IMR-90 (cell line): ENCODE data around the gene KLHL7. TPM values are rescaled to one million over a fixed set of nuclear protein-coding genes. Genes with fewer than 3 reads are reported as not detected.

Source experiments
- ATAC-seq: fragments of 200-7000 bp; cut with Tn5 transposase; 2 replicates; pipeline ENCODE4 v1.9.1; 2020; ENCODE audit warnings: low read depth, mild to moderate bottlenecking, moderate library complexity
- BruUV-seq: library from RNA; stranded (reverse); fragments of 400-500 nt; replicated peaks from 2 replicates; lab custom pipeline; 2021; lab: Mats Ljungman, UMichigan
- CTCF ChIA-PET: fragments of 300-600 bp; formaldehyde crosslinking; extraction: SDS; loops from one replicate; lab custom pipeline; 2021; ENCODE audit warnings: antibody characterized with exemption; lab: Yijun Ruan, JAX
- POLR2A ChIA-PET: fragments of 300-600 bp; sonication (Branson Sonifier 250); formaldehyde crosslinking; loops from one replicate; lab custom pipeline; 2022; ENCODE audit warnings: antibody characterized with exemption; ENCODE audit not compliant: unreplicated experiment; lab: Charles Lee
- DNase-seq: peaks from one replicate; pipeline ENCODE4 v3.0.0; 2013
- H2AFZ ChIP-seq: replicated peaks from 2 replicates; pipeline ENCODE3; 2013; ENCODE audit warnings: low read length, mild to moderate bottlenecking; ENCODE audit not compliant: poor library complexity
- H2AK5ac ChIP-seq: 2 replicates; pipeline ENCODE4 v1.6.1; 2013; ENCODE audit warnings: low read depth, low read length, inconsistent platforms
- H2AK9ac ChIP-seq: replicated peaks from 2 replicates; pipeline ENCODE3; 2013; ENCODE audit warnings: mild to moderate bottlenecking, low read depth, low read length, moderate library complexity; ENCODE audit not compliant: poor library complexity
- H2BK120ac ChIP-seq: 2 replicates; pipeline ENCODE4 v1.6.1; 2013; ENCODE audit warnings: low read depth, low read length, inconsistent platforms
- H2BK15ac ChIP-seq: 3 replicates; pipeline ENCODE4 v1.6.1; 2013; ENCODE audit warnings: low read depth, low read length, inconsistent platforms
- H2BK20ac ChIP-seq: 2 replicates; pipeline ENCODE4 v1.6.1; 2013; ENCODE audit warnings: low read depth, mild to moderate bottlenecking, inconsistent platforms, low read length, moderate library complexity
- H2BK5ac ChIP-seq: 2 replicates; pipeline ENCODE4 v1.6.1; 2013; ENCODE audit warnings: mild to moderate bottlenecking, low read depth, low read length, inconsistent platforms; ENCODE audit not compliant: poor library complexity, severe bottlenecking
- H3K14ac ChIP-seq: replicated peaks from 2 replicates; pipeline ENCODE4 v1.6.1; 2013; ENCODE audit warnings: low read depth, low read length, inconsistent platforms
- H3K18ac ChIP-seq: 2 replicates; pipeline ENCODE4 v1.6.1; 2013; ENCODE audit warnings: low read depth, low read length, control low read depth
- H3K23ac ChIP-seq: 2 replicates; pipeline ENCODE4 v1.6.1; 2013; ENCODE audit warnings: low read depth, low read length, inconsistent platforms
- H3K27ac ChIP-seq: 2 replicates; pipeline ENCODE4 v1.5.1; 2013; ENCODE audit warnings: mild to moderate bottlenecking, control low read depth, low read length; ENCODE audit not compliant: insufficient read depth
- H3K27me3 ChIP-seq: 2 replicates; pipeline ENCODE4 v1.6.1; 2013; ENCODE audit warnings: low read length; ENCODE audit not compliant: control insufficient read depth, insufficient read depth
- H3K36me3 ChIP-seq: 2 replicates; pipeline ENCODE4 v1.6.1; 2013; ENCODE audit warnings: low read length, mixed read lengths; ENCODE audit not compliant: control insufficient read depth, insufficient read depth
- H3K4ac ChIP-seq: 2 replicates; pipeline ENCODE4 v1.6.1; 2013; ENCODE audit warnings: low read depth, low read length, inconsistent platforms
- H3K4me1 ChIP-seq: 2 replicates; pipeline ENCODE4 v1.6.1; 2013; ENCODE audit warnings: low read length, mixed read lengths; ENCODE audit not compliant: control insufficient read depth, insufficient read depth
- H3K4me2 ChIP-seq: 2 replicates; pipeline ENCODE4 v1.6.1; 2013; ENCODE audit warnings: low read depth, mild to moderate bottlenecking, control low read depth, low read length, moderate library complexity
- H3K4me3 ChIP-seq: 2 replicates; pipeline ENCODE4 v1.5.1; 2013; ENCODE audit warnings: low read depth, mild to moderate bottlenecking, control low read depth, low read length, moderate library complexity; ENCODE audit not compliant: insufficient read depth
- H3K56ac ChIP-seq: 2 replicates; pipeline ENCODE4 v1.6.1; 2013; ENCODE audit warnings: low read length, inconsistent platforms; ENCODE audit not compliant: insufficient read depth; ENCODE audit errors: extremely low read depth
- H3K79me1 ChIP-seq, 2 experiments: 2 replicates each; pipeline ENCODE4 v1.6.1; 2013; ENCODE audit warnings: low read length in 2 of 2, inconsistent platforms in 1 of 2, low read depth in 1 of 2
- H3K9ac ChIP-seq: 2 replicates; pipeline ENCODE4 v1.6.1; 2013; ENCODE audit warnings: low read depth, low read length, control low read depth
- H3K9me1 ChIP-seq: 2 replicates; pipeline ENCODE4 v1.6.1; 2013; ENCODE audit warnings: low read length, inconsistent platforms; ENCODE audit not compliant: insufficient read depth
- H3K9me3 ChIP-seq: 2 replicates; pipeline ENCODE4 v1.6.1; 2013; ENCODE audit warnings: low read length; ENCODE audit not compliant: control insufficient read depth, insufficient read depth
- H4K20me1 ChIP-seq: 2 replicates; pipeline ENCODE4 v1.6.1; 2013; ENCODE audit warnings: low read length, inconsistent platforms; ENCODE audit not compliant: insufficient read depth
- H4K5ac ChIP-seq: 2 replicates; pipeline ENCODE4 v1.6.1; 2013; ENCODE audit warnings: mild to moderate bottlenecking, low read depth, low read length, control low read depth
- H4K8ac ChIP-seq, 2 experiments: 2 replicates each; pipeline ENCODE4 v1.6.1; 2013; ENCODE audit warnings: low read depth in 2 of 2, low read length in 2 of 2, control low read depth in 1 of 2, inconsistent platforms in 1 of 2
- H4K91ac ChIP-seq: 2 replicates; pipeline ENCODE4 v1.6.1; 2013; ENCODE audit warnings: low read depth, low read length, inconsistent platforms; ENCODE audit not compliant: insufficient read depth
- ELK1 ChIP-seq: fragments of 150-350 bp; IDR thresholded peaks from 2 replicates; pipeline ENCODE4 v1.6.1; 2016; ENCODE audit warnings: low read depth, mild to moderate bottlenecking, low read length, moderate library complexity, borderline replicate concordance
- MXI1 ChIP-seq: IDR thresholded peaks from 2 replicates; pipeline ENCODE4 v1.6.1; 2012; ENCODE audit warnings: low read depth, mild to moderate bottlenecking, low read length, moderate library complexity, borderline replicate concordance
- RAD21 ChIP-seq: IDR thresholded peaks from 2 replicates; pipeline ENCODE4 v1.6.1; 2012; ENCODE audit warnings: low read length, improper control_type of control experiment
- WGBS, 2 experiments: methylation state at CpG; one replicate each; pipeline versions ENCODE4 v1.1.5 to v1.1.7; 2013; ENCODE audit warnings: missing lambda C conversion rate in 2 of 2; ENCODE audit not compliant: insufficient read length in 1 of 2; ENCODE audit errors: extremely low coverage in 2 of 2; 5-methylcytosine and 5-hydroxymethylcytosine counted together
- dilution Hi-C: fragments of 300-500 bp; cut with HindIII; formaldehyde crosslinking; loops from one replicate; pipeline ENCODE4 v1.14.3; 2018; ENCODE audit warnings: low sequenced_read_pairs; ENCODE audit not compliant: unreplicated experiment
- in situ Hi-C: fragments of 300-500 bp; cut with MboI; formaldehyde crosslinking; loops from 3 replicates; pipeline ENCODE4 v1.14.3; 2019; ENCODE audit warnings: low sequenced_read_pairs, inconsistent platforms, mixed read lengths
- intact Hi-C: fragments of 100-400 bp; cut with micrococcal nuclease; formaldehyde crosslinking; loops from 2 replicates; pipeline ENCODE4 v1.10.0; 2022
- polyA plus RNA-seq, 3 experiments: library from polyadenylated mRNA; depleted of rRNA; stranded (reverse); fragments of >200 nt; gene quantifications; 2 replicates each; pipeline ENCODE4 v1.2.3, GENCODE V29; 2012; ENCODE audit warnings: low replicate concordance in 1 of 3
- total RNA-seq: library from RNA; depleted of rRNA; stranded (reverse); fragments of >200 nt; gene quantifications from 2 replicates; pipeline ENCODE4 v1.2.3, GENCODE V29; 2012
- TF ChIP-seq, protein P1 (sequence below): fragments of 150-350 bp; IDR thresholded peaks from 2 replicates; pipeline ENCODE4 v1.6.1; 2017; ENCODE audit warnings: mild to moderate bottlenecking, antibody characterized with exemption, low read length, low read depth

Gene KLHL7
- total and polyA plus RNA-seq, 2 of the 4 experiments (the other 2 are of a cell fraction): 24.6 to 29.2 TPM

GRCh38 chr7:23100697-23101096 lies 4.9 kb upstream of the KLHL7 start:
- Histone ChIP-seq H3K27me3 (no peaks in the 10 kb centered on the region), H2AK5ac (no peak overlapping the region), H3K36me3 (no peaks in the 10 kb centered on the region), H2AFZ (no peak overlapping the region), H4K20me1 (no peaks in the 10 kb centered on the region; the same call in 1 of the 2 replicates), H3K4me1 (no peaks in the 10 kb centered on the region), H3K18ac (no peak overlapping the region), H3K56ac (no peak overlapping the region), H3K9ac (no peak overlapping the region), H3K9me3 (no peaks in the 10 kb centered on the region), H3K4me2 (no peak overlapping the region), H4K91ac (no peak overlapping the region), H2BK5ac (no peak overlapping the region), H4K5ac (no peak overlapping the region), H2AK9ac (no peak overlapping the region), H2BK20ac (no peak overlapping the region), H3K79me1 (peaks cover 0 to 5% of the 10 kb centered on the region in 2 experiments; a peak in 2 of 4 replicates), H3K14ac (no peak overlapping the region), H3K4ac (no peak overlapping the region), H3K9me1 (no peaks in the 10 kb centered on the region), H2BK120ac (no peak overlapping the region), H2BK15ac (no peak overlapping the region), H3K27ac (no peak overlapping the region), H3K23ac (no peak overlapping the region), H3K4me3 (no peak overlapping the region), H4K8ac (no peak overlapping the region)
- TF ChIP-seq, protein P1, sequence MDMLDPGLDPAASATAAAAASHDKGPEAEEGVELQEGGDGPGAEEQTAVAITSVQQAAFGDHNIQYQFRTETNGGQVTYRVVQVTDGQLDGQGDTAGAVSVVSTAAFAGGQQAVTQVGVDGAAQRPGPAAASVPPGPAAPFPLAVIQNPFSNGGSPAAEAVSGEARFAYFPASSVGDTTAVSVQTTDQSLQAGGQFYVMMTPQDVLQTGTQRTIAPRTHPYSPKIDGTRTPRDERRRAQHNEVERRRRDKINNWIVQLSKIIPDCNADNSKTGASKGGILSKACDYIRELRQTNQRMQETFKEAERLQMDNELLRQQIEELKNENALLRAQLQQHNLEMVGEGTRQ: no peak
- TF ChIP-seq ELK1: no peak
- TF ChIP-seq RAD21: no peak
- TF ChIP-seq MXI1: no peak
- ChIA-PET POLR2A (no interaction called here), CTCF (no interaction called here)
- intact Hi-C loops: no loop called here
- ATAC-seq: no peak
- in situ Hi-C loops: no loop called here
- DNase-seq: no peak
- dilution Hi-C loops: no loop called here
- no CpG with 5 or more reads among the region's 2 CpGs for WGBS, 2 experiments
- BruUV-seq: no TSS peak
